ENCODE results near the gene CNN1.
"Not testable (repeated sequence)": the region's sequence is repeated elsewhere in the genome, so short reads cannot be mapped to it uniquely, and the experiment has no call there.

CNN1 gene

DNA sequence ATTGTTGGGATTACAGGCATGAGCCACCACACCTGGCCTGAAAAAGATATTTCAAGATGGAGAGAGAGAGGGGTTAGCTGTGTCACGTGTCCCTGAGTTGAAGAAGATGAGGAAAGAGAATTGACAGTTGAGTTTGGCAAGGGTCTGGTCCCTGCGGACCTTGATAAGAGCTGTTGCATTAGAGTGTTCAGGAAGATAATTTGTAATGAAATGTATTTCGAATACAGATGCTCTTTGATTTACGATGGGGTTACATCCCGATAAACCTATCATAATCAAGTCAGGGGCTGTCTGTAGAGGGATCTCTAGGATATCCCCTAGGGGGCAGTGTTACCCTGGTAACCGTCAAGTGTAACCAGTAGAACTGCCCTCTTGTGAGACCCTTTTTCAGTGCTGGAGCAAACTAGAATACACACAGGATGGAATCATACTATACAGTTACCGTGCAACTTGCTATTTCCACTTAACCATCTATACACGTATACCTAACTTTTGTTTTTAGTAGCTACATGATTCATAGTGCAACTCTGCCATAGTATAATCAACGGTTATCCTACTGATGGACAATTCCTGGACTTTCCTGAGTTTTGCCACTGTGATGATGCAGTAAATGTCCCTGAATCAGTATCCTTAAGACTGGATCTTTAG, 21.9 kb downstream of the CNN1 start:
- Histone ChIP-seq H3K79me2 (ENCODE audit: low read length) (peaks cover 26% of the 10 kb centered on the region), H3K4me3 (ENCODE audit: low read length) (peak overlapping the region; percentile 79), H4K20me1 (ENCODE audit: insufficient read depth, low read length) (peaks cover 18% of the 10 kb centered on the region; the same call in 1 of the 2 replicates), H3K27me3 (ENCODE audit: low read depth, low read length) (no peaks in the 10 kb centered on the region), H3K9me3 (ENCODE audit: insufficient read depth, low read length) (no peaks in the 10 kb centered on the region), H2AFZ (ENCODE audit: low read depth, low read length) (no peak overlapping the region), H3K4me1 (ENCODE audit: low read length) (peaks cover 27% of the 10 kb centered on the region), H3K27ac (ENCODE audit: low read length) (peak overlapping the region; percentile 24), H3K4me2 (ENCODE audit: low read length) (peak overlapping the region; percentile 86), H3K36me3 (replicated peaks; ENCODE audit: low read depth, low read length) (no peaks in the 10 kb centered on the region), H3K9ac (ENCODE audit: low read length) (peak overlapping the region; percentile 65)
- no peak for TF ChIP-seq EZH2phosphoT487 (IDR thresholded peaks at IDR 0.05; ENCODE audit: low read depth)
- TF ChIP-seq, protein P1, sequence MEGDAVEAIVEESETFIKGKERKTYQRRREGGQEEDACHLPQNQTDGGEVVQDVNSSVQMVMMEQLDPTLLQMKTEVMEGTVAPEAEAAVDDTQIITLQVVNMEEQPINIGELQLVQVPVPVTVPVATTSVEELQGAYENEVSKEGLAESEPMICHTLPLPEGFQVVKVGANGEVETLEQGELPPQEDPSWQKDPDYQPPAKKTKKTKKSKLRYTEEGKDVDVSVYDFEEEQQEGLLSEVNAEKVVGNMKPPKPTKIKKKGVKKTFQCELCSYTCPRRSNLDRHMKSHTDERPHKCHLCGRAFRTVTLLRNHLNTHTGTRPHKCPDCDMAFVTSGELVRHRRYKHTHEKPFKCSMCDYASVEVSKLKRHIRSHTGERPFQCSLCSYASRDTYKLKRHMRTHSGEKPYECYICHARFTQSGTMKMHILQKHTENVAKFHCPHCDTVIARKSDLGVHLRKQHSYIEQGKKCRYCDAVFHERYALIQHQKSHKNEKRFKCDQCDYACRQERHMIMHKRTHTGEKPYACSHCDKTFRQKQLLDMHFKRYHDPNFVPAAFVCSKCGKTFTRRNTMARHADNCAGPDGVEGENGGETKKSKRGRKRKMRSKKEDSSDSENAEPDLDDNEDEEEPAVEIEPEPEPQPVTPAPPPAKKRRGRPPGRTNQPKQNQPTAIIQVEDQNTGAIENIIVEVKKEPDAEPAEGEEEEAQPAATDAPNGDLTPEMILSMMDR (IDR thresholded peaks at IDR 0.05; ENCODE audit: low read depth, low read length), result peak; percentile 94

DNA sequence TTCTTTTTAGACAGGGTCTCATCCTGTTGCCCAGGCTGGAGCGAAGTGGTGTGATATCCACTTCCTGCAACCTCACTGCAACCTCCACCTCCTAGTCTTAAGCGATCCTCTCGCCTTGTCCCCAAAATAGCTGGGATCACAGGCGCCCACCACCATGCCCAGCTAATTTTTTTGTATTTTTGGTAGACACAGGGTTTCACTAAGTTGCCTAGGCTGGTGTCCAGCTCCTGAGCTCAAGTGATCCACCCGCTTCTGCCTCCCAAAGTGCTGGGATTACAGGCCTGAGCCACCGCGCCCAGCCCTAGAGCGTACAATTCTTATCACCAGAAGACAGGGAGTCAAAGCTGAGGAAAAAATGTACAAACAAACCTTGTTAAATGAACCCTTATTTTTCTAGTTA, 24.9 kb downstream of the CNN1 start:
- Histone ChIP-seq H3K4me3 (ENCODE audit: low read length) (no peak overlapping the region), H3K9me3 (ENCODE audit: insufficient read depth, low read length) (no peaks in the 10 kb centered on the region), H3K36me3 (replicated peaks; ENCODE audit: low read depth, low read length) (peaks cover 3% of the 10 kb centered on the region), H3K27me3 (ENCODE audit: low read depth, low read length) (no peaks in the 10 kb centered on the region), H4K20me1 (ENCODE audit: insufficient read depth, low read length) (no peaks in the 10 kb centered on the region), H3K27ac (ENCODE audit: low read length) (no peak overlapping the region), H2AFZ (ENCODE audit: low read depth, low read length) (no peak overlapping the region), H3K4me2 (ENCODE audit: low read length) (no peak overlapping the region), H3K4me1 (ENCODE audit: low read length) (peaks cover 32% of the 10 kb centered on the region), H3K9ac (ENCODE audit: low read length) (no peak overlapping the region), H3K79me2 (ENCODE audit: low read length) (peaks cover 9% of the 10 kb centered on the region)
- TF ChIP-seq EZH2phosphoT487 (IDR thresholded peaks at IDR 0.05; ENCODE audit: low read depth), result no peak
- TF ChIP-seq, protein P1 (IDR thresholded peaks at IDR 0.05; ENCODE audit: low read depth, low read length), result no peak

DNA sequence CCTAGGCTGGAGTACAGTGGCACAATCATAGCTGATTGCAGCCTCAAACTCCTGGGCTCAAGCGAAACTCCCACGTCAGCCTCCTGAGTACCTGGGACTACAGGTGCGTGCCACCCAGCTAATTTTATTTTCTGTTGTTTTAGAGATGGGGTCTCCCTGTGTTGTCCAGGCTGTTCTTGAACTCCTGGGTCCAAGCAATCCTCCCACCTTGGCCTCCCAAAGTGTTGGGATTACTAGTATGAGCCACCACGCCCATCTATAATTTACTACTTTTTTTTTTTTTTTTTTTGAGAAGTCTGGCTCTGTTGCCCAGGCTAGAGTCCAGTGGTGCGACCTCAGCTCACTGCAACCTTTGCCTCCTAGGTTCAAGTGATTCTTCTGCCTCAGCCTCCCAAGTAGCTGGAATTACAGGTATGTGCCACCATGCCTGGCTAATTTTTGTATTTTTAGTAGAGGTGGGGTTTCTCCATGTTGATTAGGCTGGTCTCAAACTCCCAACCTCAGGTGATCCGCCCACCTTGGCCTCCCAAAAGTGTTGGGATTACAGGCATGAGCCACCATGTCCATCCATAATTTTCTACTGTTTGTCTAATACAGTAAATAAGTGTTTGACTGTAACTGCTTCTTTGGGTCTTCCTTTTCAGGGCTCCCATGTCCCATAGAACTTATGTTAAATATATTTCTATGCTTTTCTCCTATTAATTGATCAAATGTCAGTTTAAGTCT, 25.6 kb downstream of the CNN1 start:
- Histone ChIP-seq H3K4me2 (ENCODE audit: low read length) (peak overlapping the region; percentile 16; the same call in 1 of the 2 replicates), H3K4me1 (ENCODE audit: low read length) (peaks cover 38% of the 10 kb centered on the region)
- not testable (repeated sequence) for H2AFZ ChIP-seq (ENCODE audit: low read depth, low read length); H3K27ac ChIP-seq (ENCODE audit: low read length); H3K4me3 ChIP-seq (ENCODE audit: low read length); H3K9me3 ChIP-seq (ENCODE audit: insufficient read depth, low read length); H4K20me1 ChIP-seq (ENCODE audit: insufficient read depth, low read length); H3K36me3 ChIP-seq (replicated peaks; ENCODE audit: low read depth, low read length); H3K27me3 ChIP-seq (ENCODE audit: low read depth, low read length); H3K9ac ChIP-seq (ENCODE audit: low read length); H3K79me2 ChIP-seq (ENCODE audit: low read length)

DNA sequence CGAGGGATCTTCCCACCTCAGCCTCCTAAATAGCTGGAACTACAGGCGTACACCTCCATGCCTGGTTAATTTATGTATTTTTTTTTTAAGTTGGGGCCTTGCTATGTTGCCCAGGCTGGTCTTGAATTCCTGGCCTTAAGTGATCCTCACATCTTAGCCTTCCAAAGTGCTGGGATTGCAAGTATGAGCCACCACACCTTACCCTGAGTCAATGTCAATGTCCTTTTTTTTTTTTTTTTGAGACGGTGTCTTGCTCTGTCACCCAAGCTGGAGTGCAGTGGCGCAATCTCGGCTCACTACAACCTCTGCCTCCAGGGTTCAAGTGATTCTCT, 27.0 kb downstream of the CNN1 start:
- H3K79me2 ChIP-seq (ENCODE audit: low read length); H3K27me3 ChIP-seq (ENCODE audit: low read depth, low read length); H3K9ac ChIP-seq (ENCODE audit: low read length); H3K27ac ChIP-seq (ENCODE audit: low read length); H3K9me3 ChIP-seq (ENCODE audit: insufficient read depth, low read length); H3K36me3 ChIP-seq (replicated peaks; ENCODE audit: low read depth, low read length); H4K20me1 ChIP-seq (ENCODE audit: insufficient read depth, low read length); H3K4me2 ChIP-seq (ENCODE audit: low read length); H2AFZ ChIP-seq (ENCODE audit: low read depth, low read length); H3K4me3 ChIP-seq (ENCODE audit: low read length): not testable (repeated sequence)
- peaks cover 36% of the 10 kb centered on the region for H3K4me1 ChIP-seq (ENCODE audit: low read length)

DNA sequence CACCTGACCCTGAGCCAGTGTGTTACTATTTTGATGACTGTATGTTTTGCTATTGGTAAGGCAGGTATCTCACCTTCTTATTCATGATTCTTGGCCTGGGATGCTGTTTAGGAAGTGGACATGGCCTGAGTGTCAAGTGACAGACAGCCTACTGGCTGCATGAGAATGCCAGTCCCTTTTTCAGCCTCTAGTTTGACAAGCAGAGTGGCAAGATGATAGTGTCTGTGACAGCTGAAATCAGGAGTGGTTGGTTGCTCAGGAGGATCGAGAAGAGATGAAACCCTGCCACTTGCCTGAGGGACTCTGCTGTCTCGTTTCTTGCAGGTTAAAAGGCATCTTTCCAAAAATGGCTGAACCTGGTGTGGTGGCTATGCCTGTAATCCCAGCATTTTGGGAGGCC, 27.5 kb downstream of the CNN1 start:
- Histone ChIP-seq H3K9me3 (ENCODE audit: insufficient read depth, low read length) (no peaks in the 10 kb centered on the region), H3K4me3 (ENCODE audit: low read length) (no peak overlapping the region), H3K79me2 (ENCODE audit: low read length) (no peaks in the 10 kb centered on the region), H3K4me2 (ENCODE audit: low read length) (no peak overlapping the region), H3K27me3 (ENCODE audit: low read depth, low read length) (no peaks in the 10 kb centered on the region), H2AFZ (ENCODE audit: low read depth, low read length) (no peak overlapping the region), H3K27ac (ENCODE audit: low read length) (no peak overlapping the region), H3K4me1 (ENCODE audit: low read length) (peaks cover 32% of the 10 kb centered on the region), H3K36me3 (replicated peaks; ENCODE audit: low read depth, low read length) (peaks cover 3% of the 10 kb centered on the region), H3K9ac (ENCODE audit: low read length) (no peak overlapping the region), H4K20me1 (ENCODE audit: insufficient read depth, low read length) (no peaks in the 10 kb centered on the region)
- TF ChIP-seq, protein P1 (IDR thresholded peaks at IDR 0.05; ENCODE audit: low read depth, low read length), result no peak
- TF ChIP-seq EZH2phosphoT487 (IDR thresholded peaks at IDR 0.05; ENCODE audit: low read depth), result no peak

Measured in OCI-LY3 (cell line).